Mucosa of rectum (tissue), 2 donors: Measurements from ENCODE around the gene OSCP1.

Experiments
- H3K27ac ChIP-seq, 2 donors: one replicate each; pipeline ENCODE4 v1.7.0; 2013; ENCODE audit warnings: inconsistent platforms in 2 of 2, low read depth in 2 of 2, low read length in 2 of 2
- H3K27me3 ChIP-seq, 2 donors: one replicate each; pipeline ENCODE4 v1.7.0; 2013; ENCODE audit warnings: low read length in 2 of 2; ENCODE audit not compliant: control insufficient read depth in 2 of 2, insufficient read depth in 2 of 2
- H3K36me3 ChIP-seq, 2 donors: one replicate each; pipeline ENCODE4 v1.7.0; 2013; ENCODE audit warnings: low read length in 2 of 2; ENCODE audit not compliant: control insufficient read depth in 2 of 2, insufficient read depth in 2 of 2
- H3K4me1 ChIP-seq, 2 donors: one replicate each; pipeline ENCODE4 v1.7.0; 2013; ENCODE audit warnings: low read length in 2 of 2, mild to moderate bottlenecking in 1 of 2; ENCODE audit not compliant: control insufficient read depth in 2 of 2, insufficient read depth in 2 of 2
- H3K4me3 ChIP-seq, 2 donors: one replicate each; pipeline ENCODE4 v1.7.0; 2013; ENCODE audit warnings: low read length in 2 of 2
- H3K9ac ChIP-seq, 2 donors: one replicate each; pipeline ENCODE4 v1.7.0; 2013; ENCODE audit warnings: low read length in 2 of 2, low read depth in 1 of 2, mild to moderate bottlenecking in 1 of 2
- H3K9me3 ChIP-seq, 2 donors: one replicate each; pipeline ENCODE4 v1.7.0; 2013; ENCODE audit warnings: low read length in 2 of 2; ENCODE audit not compliant: control insufficient read depth in 2 of 2
- donor health status: healthy.
- donor health status: Normal muscosa, but diverticular disease.

The OSCP1 gene

GRCh38 chr1:36464605-36465393 lies 14.5 kb upstream of the OSCP1 start:
- peak overlapping the region; percentile 88 to 89 for H3K27ac ChIP-seq
- peak overlapping the region; percentile 82 to 85 for H3K9ac ChIP-seq
- H3K27me3 ChIP-seq, result no peaks in the 10 kb centered on the region
- H3K9me3 ChIP-seq, result no peaks in the 10 kb centered on the region
- peaks cover 12 to 15% of the 10 kb centered on the region in 2 donors for H3K36me3 ChIP-seq
- peak overlapping the region; percentile 87 to 97 for H3K4me3 ChIP-seq
- peaks cover 7 to 16% of the 10 kb centered on the region in 2 donors for H3K4me1 ChIP-seq

GRCh38 chr1:36463803-36464604 lies 13.8 kb upstream of the OSCP1 start, which contains the start of gene MRPS15:
MRPS15 (minus strand) TSS chr1:36464384; CDS start chr1:36464275, 109 bp downstream.
- Histone ChIP-seq H3K4me3 (peak within 1 kb of the TSS; percentile 87 to 97), H3K9me3 (no peaks in the 10 kb centered on the region), H3K36me3 (peaks cover 15% of the 10 kb centered on the region in 2 donors), H3K27me3 (no peaks in the 10 kb centered on the region), H3K27ac (peak within 1 kb of the TSS; percentile 88 to 89), H3K4me1 (peaks cover 7 to 16% of the 10 kb centered on the region in 2 donors), H3K9ac (peak within 1 kb of the TSS; percentile 82 to 85)

GRCh38 chr1:36463463-36463802 lies 13.2 kb upstream of the OSCP1 start:
- Histone ChIP-seq H3K36me3 (peaks cover 15 to 20% of the 10 kb centered on the region in 2 donors), H3K27ac (peak overlapping the region in 1 of 2 donors; percentile 88), H3K4me1 (peaks cover 7 to 16% of the 10 kb centered on the region in 2 donors), H3K9ac (peak overlapping the region; percentile 82 to 85), H3K27me3 (no peaks in the 10 kb centered on the region), H3K9me3 (no peaks in the 10 kb centered on the region), H3K4me3 (peak overlapping the region; percentile 87 to 97)

GRCh38 chr1:36458910-36459309 lies 8.7 kb upstream of the OSCP1 start:
- Histone ChIP-seq H3K36me3 (peaks cover 41 to 54% of the 10 kb centered on the region in 2 donors), H3K27ac (no peak overlapping the region), H3K27me3 (no peaks in the 10 kb centered on the region), H3K4me1 (peaks cover 7 to 8% of the 10 kb centered on the region in 2 donors), H3K9ac (no peak overlapping the region), H3K9me3 (no peaks in the 10 kb centered on the region), H3K4me3 (no peak overlapping the region)

- Histone ChIP-seq H3K9me3 (no peaks in the 10 kb centered on the region), H3K27me3 (no peaks in the 10 kb centered on the region), H3K27ac (no peak overlapping the region), H3K4me3 (no peak overlapping the region), H3K4me1 (no peaks in the 10 kb centered on the region), H3K9ac (no peak overlapping the region), H3K36me3 (peaks cover 41 to 54% of the 10 kb centered on the region in 2 donors)
Observed at GRCh38 chr1:36457691-36458090, 7.4 kb upstream of the OSCP1 start.

GRCh38 chr1:36456391-36456928 lies 6.2 kb upstream of the OSCP1 start:
- Histone ChIP-seq H3K9me3 (no peaks in the 10 kb centered on the region), H3K27ac (no peak overlapping the region), H3K4me1 (no peaks in the 10 kb centered on the region), H3K4me3 (no peak overlapping the region), H3K36me3 (peaks cover 41 to 52% of the 10 kb centered on the region in 2 donors), H3K27me3 (no peaks in the 10 kb centered on the region), H3K9ac (no peak overlapping the region)

GRCh38 chr1:36455386-36455785 lies 5.1 kb upstream of the OSCP1 start:
- Histone ChIP-seq H3K4me3 (no peak overlapping the region), H3K27me3 (no peaks in the 10 kb centered on the region), H3K9me3 (no peaks in the 10 kb centered on the region), H3K36me3 (peaks cover 32 to 41% of the 10 kb centered on the region in 2 donors), H3K4me1 (peaks cover 4 to 5% of the 10 kb centered on the region in 2 donors), H3K9ac (no peak overlapping the region), H3K27ac (no peak overlapping the region)

GRCh38 chr1:36453600-36454388 lies 3.5 kb upstream of the OSCP1 start:
- Histone ChIP-seq H3K9me3 (no peaks in the 10 kb centered on the region), H3K36me3 (peaks cover 26 to 37% of the 10 kb centered on the region in 2 donors), H3K9ac (no peak overlapping the region), H3K4me3 (no peak overlapping the region), H3K27ac (no peak overlapping the region), H3K4me1 (peaks cover 7 to 8% of the 10 kb centered on the region in 2 donors), H3K27me3 (no peaks in the 10 kb centered on the region)

GRCh38 chr1:36453051-36453450 lies 2.8 kb upstream of the OSCP1 start:
- peaks cover 26 to 33% of the 10 kb centered on the region in 2 donors for H3K36me3 ChIP-seq
- peaks cover 7 to 8% of the 10 kb centered on the region in 2 donors for H3K4me1 ChIP-seq
- no peak overlapping the region for H3K4me3 ChIP-seq
- no peaks in the 10 kb centered on the region for H3K27me3 ChIP-seq
- H3K9me3 ChIP-seq, result no peaks in the 10 kb centered on the region
- H3K9ac ChIP-seq, result no peak overlapping the region
- H3K27ac ChIP-seq, result no peak overlapping the region
